Neural cell (in vitro differentiated cells): ENCODE results near the gene IRAK2.

ENCODE experiments used
- EP300 ChIP-seq: fragments of 450-650 bp; conservative IDR thresholded peaks from 2 replicates; pipeline ENCODE4 v1.6.1; 2014; ENCODE audit warnings: antibody characterized with exemption, mild to moderate bottlenecking, moderate library complexity; ENCODE audit not compliant: poor library complexity, severe bottlenecking
- EZH2 ChIP-seq: fragments of 200-600, 300-800 bp; shearing (Covaris generic), sonication (generic); IDR thresholded peaks from 2 replicates; pipeline ENCODE4 v1.6.1; 2014; ENCODE audit warnings: antibody characterized with exemption, low read length, borderline replicate concordance, mild to moderate bottlenecking; ENCODE audit not compliant: insufficient read depth, poor library complexity, severe bottlenecking
- POLR2AphosphoS5 ChIP-seq: IDR thresholded peaks from 2 replicates; pipeline ENCODE4 v1.6.1; 2012
- RAD21 ChIP-seq: fragments of 450-650 bp; conservative IDR thresholded peaks from 2 replicates; pipeline ENCODE4 v1.6.1; 2014; ENCODE audit warnings: antibody characterized with exemption, mild to moderate bottlenecking, moderate library complexity
- SMC3 ChIP-seq: fragments of 450-650 bp; conservative IDR thresholded peaks from 2 replicates; pipeline ENCODE4 v1.6.1; 2014; ENCODE audit warnings: antibody characterized with exemption, mild to moderate bottlenecking, moderate library complexity; ENCODE audit not compliant: poor library complexity
- TAF1 ChIP-seq: IDR thresholded peaks from 2 replicates; pipeline ENCODE4 v1.6.1; 2012; ENCODE audit warnings: low read depth
- TF ChIP-seq, protein P1 (sequence below): fragments of 450-650 bp; IDR thresholded peaks from 2 replicates; pipeline ENCODE4 v1.5.1; 2014; ENCODE audit warnings: antibody characterized with exemption, mild to moderate bottlenecking, moderate library complexity; ENCODE audit not compliant: poor library complexity, severe bottlenecking
- TF ChIP-seq, protein P2 (sequence below): IDR thresholded peaks from 2 replicates; pipeline ENCODE4 v1.6.1; 2012; ENCODE audit warnings: borderline replicate concordance

DNA sequence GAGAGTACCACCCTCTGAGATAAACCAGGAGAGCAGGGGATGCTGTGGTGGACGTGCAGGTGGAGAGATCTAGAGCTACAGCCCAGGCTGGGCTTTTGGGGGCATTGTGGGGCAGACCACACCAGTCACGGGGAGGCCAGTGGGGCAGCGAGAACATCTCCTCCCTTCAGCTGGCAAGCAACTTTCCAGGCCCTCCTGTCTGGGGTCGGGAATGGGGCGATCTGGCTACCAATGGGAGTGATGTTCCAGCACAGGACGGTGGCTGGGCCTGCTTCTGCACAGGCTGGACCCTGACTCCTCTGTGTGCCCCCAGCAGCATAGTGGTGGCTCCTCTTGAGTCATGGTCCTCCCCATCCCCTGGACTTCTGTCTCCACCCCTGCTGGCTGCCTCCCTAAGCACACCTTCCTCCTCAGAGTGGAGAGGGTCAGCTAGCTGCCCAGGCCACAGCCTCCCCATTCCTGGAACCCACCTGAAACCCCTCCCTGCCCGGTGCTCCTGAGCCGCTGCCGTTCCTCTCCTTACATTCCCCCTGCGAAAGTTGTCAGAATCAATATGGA lies 16.1 kb downstream of the IRAK2 start:
- TF ChIP-seq, protein P1, sequence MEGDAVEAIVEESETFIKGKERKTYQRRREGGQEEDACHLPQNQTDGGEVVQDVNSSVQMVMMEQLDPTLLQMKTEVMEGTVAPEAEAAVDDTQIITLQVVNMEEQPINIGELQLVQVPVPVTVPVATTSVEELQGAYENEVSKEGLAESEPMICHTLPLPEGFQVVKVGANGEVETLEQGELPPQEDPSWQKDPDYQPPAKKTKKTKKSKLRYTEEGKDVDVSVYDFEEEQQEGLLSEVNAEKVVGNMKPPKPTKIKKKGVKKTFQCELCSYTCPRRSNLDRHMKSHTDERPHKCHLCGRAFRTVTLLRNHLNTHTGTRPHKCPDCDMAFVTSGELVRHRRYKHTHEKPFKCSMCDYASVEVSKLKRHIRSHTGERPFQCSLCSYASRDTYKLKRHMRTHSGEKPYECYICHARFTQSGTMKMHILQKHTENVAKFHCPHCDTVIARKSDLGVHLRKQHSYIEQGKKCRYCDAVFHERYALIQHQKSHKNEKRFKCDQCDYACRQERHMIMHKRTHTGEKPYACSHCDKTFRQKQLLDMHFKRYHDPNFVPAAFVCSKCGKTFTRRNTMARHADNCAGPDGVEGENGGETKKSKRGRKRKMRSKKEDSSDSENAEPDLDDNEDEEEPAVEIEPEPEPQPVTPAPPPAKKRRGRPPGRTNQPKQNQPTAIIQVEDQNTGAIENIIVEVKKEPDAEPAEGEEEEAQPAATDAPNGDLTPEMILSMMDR = no peak
- TF ChIP-seq POLR2AphosphoS5 = no peak
- no peak for TF ChIP-seq TAF1
- no peak for TF ChIP-seq EZH2
- TF ChIP-seq SMC3 = no peak
- no peak for TF ChIP-seq RAD21
- TF ChIP-seq EP300 = no peak
- TF ChIP-seq, protein P2, sequence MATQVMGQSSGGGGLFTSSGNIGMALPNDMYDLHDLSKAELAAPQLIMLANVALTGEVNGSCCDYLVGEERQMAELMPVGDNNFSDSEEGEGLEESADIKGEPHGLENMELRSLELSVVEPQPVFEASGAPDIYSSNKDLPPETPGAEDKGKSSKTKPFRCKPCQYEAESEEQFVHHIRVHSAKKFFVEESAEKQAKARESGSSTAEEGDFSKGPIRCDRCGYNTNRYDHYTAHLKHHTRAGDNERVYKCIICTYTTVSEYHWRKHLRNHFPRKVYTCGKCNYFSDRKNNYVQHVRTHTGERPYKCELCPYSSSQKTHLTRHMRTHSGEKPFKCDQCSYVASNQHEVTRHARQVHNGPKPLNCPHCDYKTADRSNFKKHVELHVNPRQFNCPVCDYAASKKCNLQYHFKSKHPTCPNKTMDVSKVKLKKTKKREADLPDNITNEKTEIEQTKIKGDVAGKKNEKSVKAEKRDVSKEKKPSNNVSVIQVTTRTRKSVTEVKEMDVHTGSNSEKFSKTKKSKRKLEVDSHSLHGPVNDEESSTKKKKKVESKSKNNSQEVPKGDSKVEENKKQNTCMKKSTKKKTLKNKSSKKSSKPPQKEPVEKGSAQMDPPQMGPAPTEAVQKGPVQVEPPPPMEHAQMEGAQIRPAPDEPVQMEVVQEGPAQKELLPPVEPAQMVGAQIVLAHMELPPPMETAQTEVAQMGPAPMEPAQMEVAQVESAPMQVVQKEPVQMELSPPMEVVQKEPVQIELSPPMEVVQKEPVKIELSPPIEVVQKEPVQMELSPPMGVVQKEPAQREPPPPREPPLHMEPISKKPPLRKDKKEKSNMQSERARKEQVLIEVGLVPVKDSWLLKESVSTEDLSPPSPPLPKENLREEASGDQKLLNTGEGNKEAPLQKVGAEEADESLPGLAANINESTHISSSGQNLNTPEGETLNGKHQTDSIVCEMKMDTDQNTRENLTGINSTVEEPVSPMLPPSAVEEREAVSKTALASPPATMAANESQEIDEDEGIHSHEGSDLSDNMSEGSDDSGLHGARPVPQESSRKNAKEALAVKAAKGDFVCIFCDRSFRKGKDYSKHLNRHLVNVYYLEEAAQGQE = no peak
